Sigmoid colon (tissue), 7 donors: ENCODE results near the gene MRPL41. TPM values are rescaled to one million over a fixed set of nuclear protein-coding genes. Genes with fewer than 3 reads are reported as not detected.
"Not testable (repeated sequence)": the region's sequence is repeated elsewhere in the genome, so short reads cannot be mapped to it uniquely, and the experiment has no call there.

Experiments
- DNase-seq: peaks from one replicate; pipeline ENCODE4 v3.0.0-alpha.2; 2019
- H3K27ac ChIP-seq, 4 donors: fragments of 200-600 bp; sonication (generic); one replicate each; pipeline ENCODE4 v1.5.1; 2016 to 2019; ENCODE audit warnings: mild to moderate bottlenecking in 1 of 4
- H3K27me3 ChIP-seq, 3 donors: fragments of 200-600 bp; sonication (generic); one replicate each; pipeline ENCODE4 v1.5.1; 2019; ENCODE audit warnings: mild to moderate bottlenecking in 1 of 3
- H3K36me3 ChIP-seq, 4 donors: fragments of 200-600 bp; sonication (generic); one replicate each; pipeline ENCODE4 v1.5.1; 2016 to 2019
- H3K4me1 ChIP-seq, 4 donors: fragments of 200-600 bp; sonication (generic); one replicate each; pipeline ENCODE4 v1.5.1; 2017 to 2019
- H3K4me3 ChIP-seq, 4 donors: fragments of 200-600 bp; sonication (generic); one replicate each; pipeline ENCODE4 v1.5.1; 2017 to 2019; ENCODE audit warnings: mild to moderate bottlenecking in 2 of 4, moderate library complexity in 1 of 4
- H3K9me3 ChIP-seq, 4 donors: fragments of 200-600 bp in 3 of 4; sonication (generic) in 3 of 4; one replicate each; pipeline versions ENCODE4 v1.5.1 to v1.6.1; 2013 to 2019
- CTCF ChIP-seq, 4 experiments: fragments of 450-650 bp in 3 of 4; fragments of 200-600 bp in 1 of 4; IDR thresholded peaks; one replicate each; pipeline ENCODE4 v1.5.1; 2016 to 2019; ENCODE audit warnings: antibody characterized with exemption in 4 of 4, mild to moderate bottlenecking in 3 of 4, moderate library complexity in 2 of 4
- EP300 ChIP-seq, 4 donors: sonication (generic); formaldehyde crosslinking; IDR thresholded peaks; one replicate each; pipeline ENCODE4 v1.6.1; 2017; ENCODE audit warnings: antibody characterized with exemption in 4 of 4
- POLR2A ChIP-seq, 2 donors: fragments of 450-650 bp; IDR thresholded peaks; one replicate each; pipeline ENCODE4 v1.6.1; 2016; ENCODE audit warnings: antibody characterized with exemption in 2 of 2, mild to moderate bottlenecking in 2 of 2, moderate library complexity in 2 of 2
- POLR2AphosphoS5 ChIP-seq, 4 donors: sonication (generic); formaldehyde crosslinking; IDR thresholded peaks; one replicate each; pipeline ENCODE4 v1.6.1; 2017; ENCODE audit warnings: antibody characterized with exemption in 4 of 4
- WGBS, 2 donors: extraction: QIAGEN DNeasy Blood & Tissue Kit; methylation state at CpG; one replicate each; pipeline ENCODE4 v1.1.7; 2013; 5-methylcytosine and 5-hydroxymethylcytosine counted together
- intact Hi-C: fragments of 100-400 bp; cut with DNase I; formaldehyde crosslinking; loops from one replicate; pipeline ENCODE4 v1.15.1; 2023
- polyA plus RNA-seq, 3 donors: library from polyadenylated mRNA; stranded (reverse); fragments of 200-250 nt; gene quantifications; one replicate each; pipeline ENCODE4 v1.2.3, GENCODE V29; 2013
- total RNA-seq, 4 donors: library from RNA; depleted of rRNA; stranded (reverse); fragments of >200 nt; gene quantifications; one replicate each; pipeline ENCODE4 v1.1.0, GENCODE V29; 2016
- donor health status: healthy with polysubstance abuse.
- donor health status: Bipolar disorder and iron deficiency.
- donor health status: healthy.

Gene MRPL41
- total and polyA plus RNA-seq, 7 donors = 38.5 to 162 (median 73.1) TPM

GRCh38 chr9:137524981-137525317 lies 26.7 kb upstream of the MRPL41 start:
- no peak overlapping the region for H3K27ac ChIP-seq
- WGBS, 2 donors = 67 to 80% methylated on average over 5 of the region's 5 CpGs
- TF ChIP-seq CTCF (IDR thresholded peaks at IDR 0.05) (no peak), EP300 (IDR thresholded peaks at IDR 0.05) (no peak), POLR2AphosphoS5 (IDR thresholded peaks at IDR 0.05) (no peak), POLR2A (IDR thresholded peaks at IDR 0.05) (no peak)
- H3K27me3 ChIP-seq = no peaks in the 10 kb centered on the region
- no peak overlapping the region for H3K4me3 ChIP-seq
- peaks cover 0 to 9% (median 0%) of the 10 kb centered on the region in 4 donors for H3K36me3 ChIP-seq
- H3K4me1 ChIP-seq = no peaks in the 10 kb centered on the region
- intact Hi-C loops = loop anchor here (1.0 to 10.0 kb wide), 2 partner anchors 102 to 230 kb away; partner anchors contain the start of genes EXD3 and NOXA1
- DNase-seq = no peak
- no peaks in the 10 kb centered on the region for H3K9me3 ChIP-seq

GRCh38 chr9:137530331-137530730 lies 21.3 kb upstream of the MRPL41 start:
- no peak overlapping the region for H3K27ac ChIP-seq
- TF ChIP-seq POLR2AphosphoS5 (IDR thresholded peaks at IDR 0.05) (no peak), POLR2A (IDR thresholded peaks at IDR 0.05) (no peak), CTCF (IDR thresholded peaks at IDR 0.05) (no peak), EP300 (IDR thresholded peaks at IDR 0.05) (no peak)
- intact Hi-C loops = no loop called here
- peaks cover 0 to 12% (median 9%) of the 10 kb centered on the region in 4 donors for H3K4me1 ChIP-seq
- DNase-seq = no peak
- no peaks in the 10 kb centered on the region for H3K27me3 ChIP-seq
- no peak overlapping the region for H3K4me3 ChIP-seq
- no peaks in the 10 kb centered on the region for H3K36me3 ChIP-seq
- 74 to 77% methylated on average over 5 of the region's 5 CpGs for WGBS, 2 donors
- no peaks in the 10 kb centered on the region for H3K9me3 ChIP-seq

- Histone ChIP-seq H3K27me3 (no peaks in the 10 kb centered on the region), H3K36me3 (no peaks in the 10 kb centered on the region), H3K9me3 (no peaks in the 10 kb centered on the region), H3K4me1 (peaks cover 0 to 14% (median 11%) of the 10 kb centered on the region in 4 donors), H3K27ac (no peak overlapping the region), H3K4me3 (no peak overlapping the region)
- WGBS, 2 donors = 49 to 80% methylated on average over 17 of the region's 17 CpGs
- intact Hi-C loops = no loop called here
- DNase-seq = no peak
- TF ChIP-seq POLR2A (IDR thresholded peaks at IDR 0.05) (no peak), EP300 (IDR thresholded peaks at IDR 0.05) (no peak), CTCF (IDR thresholded peaks at IDR 0.05) (no peak), POLR2AphosphoS5 (IDR thresholded peaks at IDR 0.05) (no peak)
These were observed 20.4 kb upstream of the MRPL41 start for GRCh38 chr9:137531099-137531765.

GRCh38 chr9:137532891-137533468 lies 18.7 kb upstream of the MRPL41 start:
- H3K4me3 ChIP-seq, H3K9me3 ChIP-seq, H3K27ac ChIP-seq, intact Hi-C loops, H3K27me3 ChIP-seq, H3K36me3 ChIP-seq, DNase-seq: not testable (repeated sequence)
- H3K4me1 ChIP-seq = peaks cover 0 to 14% (median 11%) of the 10 kb centered on the region in 4 donors
- 90 to 92% methylated on average over 10 of the region's 10 CpGs for WGBS, 2 donors

- peaks cover 0 to 8% (median 0%) of the 10 kb centered on the region in 4 donors for H3K36me3 ChIP-seq
- TF ChIP-seq POLR2A (IDR thresholded peaks at IDR 0.05) (no peak), POLR2AphosphoS5 (IDR thresholded peaks at IDR 0.05) (peak in 2 of 4 donors; percentile 17 to 29), CTCF (IDR thresholded peaks at IDR 0.05) (peak; percentile 30 to 71 (median 56)), EP300 (IDR thresholded peaks at IDR 0.05) (no peak)
- H3K27me3 ChIP-seq = no peaks in the 10 kb centered on the region
- no peak overlapping the region for H3K4me3 ChIP-seq
- H3K27ac ChIP-seq = no peak overlapping the region
- no peak for DNase-seq
- peaks cover 0 to 14% (median 11%) of the 10 kb centered on the region in 4 donors for H3K4me1 ChIP-seq
- 38 to 43% methylated on average over 19 of the region's 19 CpGs for WGBS, 2 donors
- intact Hi-C loops = no loop called here
- H3K9me3 ChIP-seq = no peaks in the 10 kb centered on the region
These were observed 17.2 kb upstream of the MRPL41 start for GRCh38 chr9:137534256-137535119.
